K562 (cell line): ENCODE data around the gene APCDD1L.

ENCODE experiments used
- BRF1 ChIP-seq: IDR thresholded peaks from 3 replicates; pipeline ENCODE4 v1.6.1; 2011; ENCODE audit warnings: borderline replicate concordance, mild to moderate bottlenecking; ENCODE audit not compliant: insufficient read length; ENCODE audit errors: extremely low read depth
- CHD1 ChIP-seq: fragments of 200-600 bp; sonication (generic); IDR thresholded peaks from one replicate; pipeline ENCODE4 v1.6.1; 2012; ENCODE audit warnings: mild to moderate bottlenecking, moderate library complexity, low read length, inconsistent platforms
- KDM1A ChIP-seq, 2 experiments: fragments of 450-650 bp; IDR thresholded peaks; 2 replicates each; pipeline ENCODE4 v1.6.1; 2016; ENCODE audit warnings: mild to moderate bottlenecking in 2 of 2
- MXD1 ChIP-seq: fragments of 250-450 bp; sonication (Bioruptor Pico); IDR thresholded peaks from 2 replicates; pipeline ENCODE4 v1.8.0; 2021; ENCODE audit warnings: borderline replicate concordance, mild to moderate bottlenecking, moderate library complexity; ENCODE audit not compliant: poor library complexity, severe bottlenecking
- POLR2A ChIP-seq: fragments of 450-650 bp; conservative IDR thresholded peaks from 2 replicates; pipeline ENCODE4 v1.6.1; 2016
- POLR2AphosphoS2 ChIP-seq: IDR thresholded peaks from 2 replicates; pipeline ENCODE4 v1.6.1; 2012; ENCODE audit warnings: low read length, improper control_type of control experiment
- REST ChIP-seq, 2 experiments: fragments of 450-650 bp; formaldehyde crosslinking in 1 of 2; IDR thresholded peaks; 2 replicates each; pipeline versions ENCODE4 v1.4.0 to v1.6.1; 2014 to 2020; ENCODE audit warnings: mild to moderate bottlenecking in 2 of 2, borderline replicate concordance in 1 of 2, low read depth in 1 of 2
- SETDB1 ChIP-seq: IDR thresholded peaks from one replicate; pipeline ENCODE4 v1.6.1; 2012; ENCODE audit warnings: low read length, control low read depth, inconsistent platforms
- STAT5B ChIP-seq: fragments of 250-450 bp; sonication (Bioruptor Pico); IDR thresholded peaks from 2 replicates; pipeline ENCODE4 v1.8.0; 2021; ENCODE audit warnings: mild to moderate bottlenecking, inconsistent platforms
- TAF1 ChIP-seq: IDR thresholded peaks from 2 replicates; pipeline ENCODE4 v1.6.1; 2011; ENCODE audit warnings: mild to moderate bottlenecking, low read length, moderate library complexity; ENCODE audit not compliant: insufficient read depth, control insufficient read depth, severe bottlenecking; ENCODE audit errors: extremely low read depth
- TARDBP ChIP-seq: fragments of 450-650 bp; IDR thresholded peaks from 2 replicates; pipeline ENCODE4 v1.6.1; 2016
- ZNF766 ChIP-seq: fragments of 200-800 bp; sonication (Bioruptor generic); conservative IDR thresholded peaks from 2 replicates; pipeline ENCODE4 v1.6.1; 2016; ENCODE audit warnings: missing genetic modification characterization, missing compliant biosample characterization

- TF ChIP-seq ZNF766 = no peak
- no peak for TF ChIP-seq POLR2A
- no peak for TF ChIP-seq BRF1
- TF ChIP-seq CHD1 = no peak
- TF ChIP-seq TARDBP = no peak
- TF ChIP-seq TAF1 = no peak
- TF ChIP-seq MXD1 (CRISPR knock-in tag) = no peak
- no peak for TF ChIP-seq SETDB1
- no peak for TF ChIP-seq KDM1A (IDR thresholded peaks at IDR 0.05)
- no peak for TF ChIP-seq POLR2AphosphoS2
- TF ChIP-seq STAT5B (CRISPR knock-in tag) = no peak
- no peak for TF ChIP-seq REST (IDR thresholded peaks at IDR 0.05; ENCODE audit: borderline replicate concordance)
- TF ChIP-seq REST (CRISPR knock-in tag; IDR thresholded peaks at IDR 0.05; ENCODE audit: low read depth) = no peak
These were observed 18.0 kb downstream of the APCDD1L start for GRCh38 chr20:58497076-58497641.
